Activated CD8-positive, alpha-beta memory T cell treated with anti-CD3 and anti-CD28 coated beads, Interleukin-2, amount 50 U/mL, for 24 hours (primary cell): ENCODE results near the gene ZNF175.
A peak's percentile ranks its signal among the peaks of the same experiment; 100 is the strongest.

Experiments
- DNase-seq: peaks from one replicate; pipeline ENCODE4 v3.0.0-alpha.2; 2020; ENCODE audit errors: extremely low read depth

The ZNF175 gene

GRCh38 chr19:51589511-51589910 lies 18.4 kb downstream of the ZNF175 start:
- DNase-seq: no peak

- no peak for DNase-seq
Measured at GRCh38 chr19:51590441-51590840, 19.4 kb downstream of the ZNF175 start.

GRCh38 chr19:51592521-51592920 lies 21.4 kb downstream of the ZNF175 start:
- no peak for DNase-seq

- DNase-seq: no peak
Measured at GRCh38 chr19:51593138-51593890, 22.2 kb downstream of the ZNF175 start.

DNA sequence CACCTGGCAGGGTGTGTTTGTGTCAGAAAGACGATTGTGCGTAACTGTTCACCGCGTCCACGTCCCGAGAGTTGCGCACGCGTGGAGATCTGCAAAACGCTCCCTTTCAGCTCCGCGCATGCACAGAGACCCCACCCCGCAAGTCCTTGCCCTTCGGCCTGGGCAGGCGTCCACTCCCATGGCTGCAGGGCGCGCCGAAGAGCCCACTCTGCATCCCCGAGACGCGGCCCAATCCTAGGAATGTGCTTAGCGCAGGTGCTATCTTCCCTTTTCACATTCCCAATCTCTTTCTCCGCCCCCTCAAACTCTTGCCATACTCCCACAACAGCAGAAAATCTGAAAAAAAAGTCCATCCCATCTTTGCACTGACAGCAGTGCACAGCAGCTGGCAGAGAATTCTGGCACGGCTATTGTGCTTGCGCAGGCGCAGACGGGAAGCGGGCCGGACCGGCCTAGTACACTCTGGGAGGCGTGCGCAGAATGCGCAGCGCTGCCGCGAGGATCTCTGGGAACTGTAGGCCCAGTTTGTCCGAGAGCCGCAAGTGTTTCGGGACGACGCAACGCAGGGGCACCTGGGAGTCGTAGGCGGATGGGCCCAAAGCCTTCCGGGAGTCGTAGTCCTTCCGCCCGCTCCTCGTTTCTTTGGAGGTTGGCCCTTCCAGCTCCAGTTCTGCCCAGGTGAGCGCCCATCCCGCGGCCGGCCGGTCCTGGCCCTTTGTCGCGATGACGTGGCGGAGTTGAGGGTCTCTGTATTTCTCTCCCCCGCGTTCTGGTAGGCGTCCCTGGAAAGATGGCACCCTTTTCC lies 23.1 kb downstream of the ZNF175 start:
- peak; percentile 90 for DNase-seq

- DNase-seq: no peak
Measured at GRCh38 chr19:51594774-51595109, 23.7 kb downstream of the ZNF175 start.

GRCh38 chr19:51595190-51596175 lies 24.4 kb downstream of the ZNF175 start:
- no peak for DNase-seq

DNA sequence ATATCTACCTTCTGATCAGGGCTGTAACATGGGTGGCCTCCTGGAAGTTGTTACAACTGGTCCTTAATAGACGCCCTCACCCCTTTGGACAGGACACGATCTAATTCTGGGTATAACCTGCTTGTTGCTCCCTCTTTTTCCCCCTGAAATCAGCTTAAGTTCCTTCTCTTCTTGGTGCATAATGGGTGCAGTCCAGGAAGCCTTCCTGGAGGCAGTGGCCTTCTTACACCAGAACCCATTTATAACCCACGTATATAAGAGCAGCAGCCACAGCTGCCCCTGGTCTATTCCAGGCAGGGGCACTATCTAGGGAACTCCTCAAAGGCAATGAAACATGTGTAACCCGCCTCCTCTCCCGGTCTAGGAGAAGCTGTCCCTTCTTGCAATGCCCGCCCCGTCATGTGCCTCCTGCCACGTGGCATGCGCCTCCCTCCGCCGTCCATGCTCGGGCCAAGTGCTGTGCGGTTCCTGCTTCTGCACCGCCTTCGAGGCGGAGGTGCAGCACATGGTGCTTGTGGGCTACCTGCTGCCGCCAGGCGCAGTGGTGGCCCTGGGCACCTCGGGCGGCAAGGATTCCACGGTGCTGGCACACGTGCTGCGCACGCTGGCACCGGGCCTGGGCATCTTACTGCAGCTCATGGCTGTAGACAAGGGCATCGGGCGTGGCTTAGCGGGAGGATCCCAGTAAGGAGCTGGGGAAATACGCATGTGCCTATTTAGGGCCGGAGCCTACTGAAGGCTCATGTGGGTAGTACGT lies 27.3 kb downstream of the ZNF175 start:
- DNase-seq: no peak

GRCh38 chr19:51599084-51599483 lies 28.0 kb downstream of the ZNF175 start:
- no peak for DNase-seq

DNA sequence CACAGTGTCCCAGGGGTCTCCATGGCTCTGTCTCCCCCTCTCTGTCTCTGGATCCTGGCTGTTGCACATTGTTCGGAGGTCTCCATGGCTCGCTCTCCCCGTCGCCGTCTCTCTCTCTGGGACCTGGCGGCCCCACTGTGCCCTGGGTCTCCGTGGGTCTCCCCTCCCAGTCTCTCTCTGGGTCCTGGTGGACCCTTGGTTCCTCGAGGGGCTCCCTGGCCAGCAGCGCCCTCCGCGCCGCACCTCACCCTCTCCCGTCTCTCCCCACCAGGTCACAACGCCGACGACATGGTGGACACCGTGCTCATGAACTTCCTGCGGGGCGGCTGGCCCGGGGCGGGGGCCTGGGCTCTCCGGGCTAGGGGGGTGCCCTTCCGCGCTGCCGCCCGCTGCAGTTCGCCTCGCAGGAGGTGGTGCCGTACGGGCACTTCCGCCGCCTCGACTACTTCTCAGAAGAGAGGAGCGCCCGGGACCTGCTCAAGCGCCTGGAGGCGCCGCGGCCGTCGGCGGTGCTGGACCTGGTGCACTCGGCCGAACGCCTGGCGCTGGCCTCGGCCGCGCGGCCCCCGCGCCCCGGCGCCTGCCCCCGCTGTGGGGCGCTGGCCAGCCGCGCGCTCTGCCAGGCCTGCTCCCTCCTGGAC lies 30.0 kb downstream of the ZNF175 start:
- no peak for DNase-seq

- DNase-seq: no peak
Measured at GRCh38 chr19:51602189-51602854, 31.2 kb downstream of the ZNF175 start.

DNA sequence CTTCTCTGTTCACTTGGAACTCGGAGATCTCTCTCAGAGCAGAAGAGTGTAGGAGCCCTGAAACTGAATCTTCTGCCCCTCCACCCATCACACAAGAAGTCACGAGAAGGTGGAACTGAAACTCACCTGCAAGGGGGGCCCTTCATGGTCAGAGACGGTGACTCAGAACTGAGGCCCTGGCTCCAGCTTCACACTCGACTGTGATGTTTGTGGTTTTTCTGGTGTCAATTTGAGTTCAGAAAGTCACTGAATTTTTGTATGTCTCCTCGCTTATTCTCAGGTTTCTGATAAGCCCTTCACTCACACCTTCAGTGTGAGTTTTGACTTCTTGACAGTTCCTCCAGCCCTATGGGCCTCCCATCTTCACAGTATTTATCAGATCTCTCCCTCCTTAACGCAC lies 36.0 kb downstream of the ZNF175 start:
- DNase-seq: no peak

DNA sequence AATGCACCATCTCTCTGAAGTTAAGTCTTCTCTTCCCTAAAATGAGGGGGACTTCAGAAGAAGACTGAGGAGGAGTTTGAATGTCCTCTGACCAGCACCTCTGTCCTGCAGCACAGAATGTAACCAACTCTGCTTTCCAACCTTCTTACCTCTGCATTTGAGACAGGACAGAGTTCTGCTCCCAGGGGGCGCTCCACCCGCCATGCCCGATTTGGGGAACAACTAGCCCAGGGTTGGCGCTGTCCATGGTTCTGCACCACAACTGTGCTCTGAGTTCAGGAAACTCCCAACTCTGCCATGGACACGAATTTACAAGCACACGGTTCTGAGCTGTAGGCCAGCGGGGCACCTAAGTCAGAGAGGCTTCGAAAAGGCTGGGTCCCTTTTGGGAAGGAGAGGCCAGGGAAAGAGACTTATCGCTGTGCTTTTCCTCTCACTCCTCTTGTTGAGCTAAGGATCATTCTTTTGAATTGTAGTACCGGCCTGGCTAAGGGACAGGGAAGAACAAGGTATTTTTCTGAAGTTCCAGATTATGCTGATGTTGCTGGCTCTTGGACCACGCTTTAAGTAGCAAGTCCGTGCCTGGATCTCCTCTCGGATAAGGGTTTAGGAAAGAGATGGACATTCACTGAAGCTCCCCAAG lies 37.0 kb downstream of the ZNF175 start:
- no peak for DNase-seq

- DNase-seq: no peak
Measured at GRCh38 chr19:51610576-51610975, 39.5 kb downstream of the ZNF175 start.

GRCh38 chr19:51614789-51615188 lies 43.7 kb downstream of the ZNF175 start:
- no peak for DNase-seq

GRCh38 chr19:51615991-51616390 lies 44.9 kb downstream of the ZNF175 start:
- DNase-seq: no peak

DNA sequence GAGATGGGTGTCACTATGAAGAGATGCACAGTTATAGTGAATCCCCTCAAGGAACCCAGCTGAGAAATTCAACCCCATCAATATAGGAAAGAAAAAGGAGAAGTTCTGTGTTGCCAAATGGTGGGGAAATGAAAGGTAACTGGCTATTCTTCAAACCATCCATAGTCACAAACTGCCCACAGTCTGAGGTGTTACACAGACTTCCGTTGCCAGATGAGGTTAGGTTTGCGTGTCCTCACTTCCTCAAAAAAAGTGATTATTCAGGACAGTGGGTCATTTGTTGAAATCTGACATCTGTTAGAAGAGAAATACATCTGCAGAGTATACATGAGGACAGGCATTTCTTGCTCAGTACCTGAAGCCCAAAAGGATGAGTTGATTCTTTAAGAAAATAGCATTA lies 50.1 kb downstream of the ZNF175 start:
- no peak for DNase-seq

DNA sequence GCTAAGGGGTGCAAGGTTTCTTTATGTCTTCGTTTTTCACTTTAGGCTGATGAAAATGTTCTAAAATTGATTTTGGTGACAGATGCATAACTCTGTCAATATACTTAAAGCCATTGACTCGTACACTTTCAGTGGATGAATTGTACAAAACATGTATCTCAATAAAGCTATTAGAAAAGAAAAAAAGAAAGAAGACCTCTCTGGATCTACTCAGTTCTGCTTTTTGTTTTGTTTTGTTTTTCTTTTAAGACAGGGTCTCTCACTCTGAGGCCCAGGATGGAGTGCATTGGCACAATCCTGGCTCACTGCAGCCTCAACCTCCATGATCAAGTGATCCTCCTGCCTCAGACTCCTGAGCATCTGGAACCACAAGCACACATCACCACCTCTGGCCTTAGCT lies 55.6 kb downstream of the ZNF175 start:
- DNase-seq: no peak

- no peak for DNase-seq
Measured at GRCh38 chr19:51627491-51628138, 56.5 kb downstream of the ZNF175 start.
